HG03045 (cell line): ENCODE data around the gene PARD3.

ENCODE experiments used
- ATAC-seq: cut with Tn5 transposase; IDR thresholded peaks from one replicate; pipeline ENCODE4 v1.9.1; 2021; ENCODE audit warnings: mild to moderate bottlenecking, moderate library complexity; ENCODE audit not compliant: unreplicated experiment

PARD3 gene

GRCh38 chr10:34126371-34127151, 688.5 kb downstream of the PARD3 start:
- ATAC-seq, result no peak

DNA sequence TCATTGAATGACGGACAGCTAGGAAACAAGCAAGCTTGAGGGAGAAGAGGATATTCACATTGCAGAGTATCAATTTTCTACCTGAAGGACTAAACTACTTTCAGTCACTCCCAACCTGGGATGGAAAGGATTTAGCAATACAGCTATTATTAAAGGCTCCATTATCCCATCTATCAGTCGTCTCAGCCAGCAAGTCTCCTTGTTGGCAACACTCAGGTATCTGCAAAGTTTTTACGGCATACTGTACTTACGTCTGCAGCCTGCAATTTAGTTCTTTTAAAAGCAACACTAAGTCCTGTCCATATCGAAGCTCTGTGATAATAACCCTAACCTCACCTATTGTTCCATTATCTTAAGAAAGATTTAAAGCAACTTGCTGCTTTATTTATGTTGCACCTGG, 689.4 kb downstream of the PARD3 start:
- no peak for ATAC-seq

- ATAC-seq, result no peak
Observed at GRCh38 chr10:34124522-34125035, 690.5 kb downstream of the PARD3 start.

GRCh38 chr10:34121781-34122622, 693.1 kb downstream of the PARD3 start:
- no peak for ATAC-seq

GRCh38 chr10:34121125-34121753, 693.9 kb downstream of the PARD3 start:
- ATAC-seq, result no peak

DNA sequence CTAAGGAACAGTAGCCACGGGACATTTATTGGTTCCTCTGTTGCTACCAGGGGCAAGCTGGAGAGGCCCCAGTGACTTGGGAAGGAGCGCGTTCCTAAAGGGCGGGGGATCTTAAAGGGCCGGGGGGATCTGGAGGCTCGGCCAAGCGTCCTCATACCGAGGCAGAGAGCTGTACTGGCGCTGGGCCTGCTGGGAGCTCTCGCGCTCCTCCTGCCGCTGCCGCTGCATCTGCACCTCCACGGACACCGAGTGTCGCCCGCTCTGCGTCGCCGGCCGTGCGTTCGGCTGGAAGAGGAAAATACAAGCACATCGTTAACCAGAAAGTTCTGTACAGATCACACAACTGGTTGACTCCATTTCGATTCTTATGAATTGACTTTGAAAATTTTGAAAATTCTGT, 695.6 kb downstream of the PARD3 start:
- ATAC-seq, result no peak

DNA sequence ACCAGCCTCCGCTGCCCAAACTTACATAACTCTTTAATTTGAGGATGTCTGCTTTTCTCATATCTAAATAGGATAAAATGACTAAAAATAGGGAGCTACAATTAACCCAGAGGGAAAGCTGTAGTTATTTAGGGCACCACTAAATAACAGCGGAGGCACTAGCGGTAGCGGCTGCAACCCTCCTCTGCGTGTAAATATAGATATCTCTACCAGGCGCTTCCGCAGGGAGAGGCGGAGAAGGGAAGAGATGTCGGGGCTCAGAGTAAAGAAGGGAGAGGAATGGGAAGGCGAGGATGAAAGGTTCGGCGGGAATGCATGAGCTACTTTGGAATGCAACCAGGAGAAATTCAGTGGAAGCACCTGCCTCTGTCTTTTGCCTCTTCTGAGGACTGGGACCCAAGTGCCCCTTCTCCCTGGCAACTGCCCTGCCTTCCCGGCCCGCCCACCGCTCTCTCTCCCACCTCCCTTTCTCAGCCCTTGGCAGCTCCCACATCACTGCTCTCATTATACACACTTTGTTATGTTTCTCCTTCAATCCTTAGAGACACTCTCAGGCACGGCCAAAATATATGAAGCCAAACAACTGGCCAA, 698.3 kb downstream of the PARD3 start:
- no peak for ATAC-seq

DNA sequence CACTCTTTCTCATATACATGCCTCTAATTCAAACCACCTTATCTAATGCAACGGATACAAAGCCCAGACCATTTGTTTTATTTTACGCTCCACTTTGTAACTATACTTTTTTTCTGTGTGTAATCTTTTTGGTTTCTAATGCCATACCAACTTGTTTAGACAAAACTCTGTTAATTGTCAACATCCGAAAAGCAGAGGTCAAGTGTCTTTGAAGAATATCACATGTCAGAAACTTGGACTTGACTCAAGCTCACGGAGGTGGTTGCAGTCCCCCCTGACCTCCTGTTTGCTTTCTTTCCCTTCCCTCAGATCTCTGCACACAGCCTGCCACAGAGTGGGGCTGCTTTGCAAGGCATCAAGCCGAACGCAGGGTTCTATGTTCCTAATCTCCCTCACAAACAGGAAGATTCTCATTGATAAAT, 698.9 kb downstream of the PARD3 start:
- ATAC-seq, result no peak

DNA sequence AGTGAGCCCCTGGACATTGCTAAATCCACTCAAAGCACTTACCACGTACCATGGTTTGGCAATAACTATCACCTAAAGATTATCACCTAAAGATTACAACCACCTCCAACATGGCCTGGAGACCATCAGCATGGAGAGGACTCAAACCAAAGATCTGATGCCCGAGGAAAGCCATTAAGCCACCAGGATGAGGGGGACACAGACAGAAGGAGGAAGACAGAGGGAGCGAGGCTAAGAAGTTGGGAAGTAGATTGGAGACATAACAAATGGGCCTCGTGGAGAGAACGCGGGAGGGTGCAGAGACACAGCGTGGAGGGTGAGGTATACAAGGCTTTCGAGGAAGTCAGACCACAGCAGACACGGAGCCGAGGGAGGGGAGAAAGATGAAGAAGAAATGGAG, 700.2 kb downstream of the PARD3 start:
- no peak for ATAC-seq

GRCh38 chr10:34113504-34114225, 701.4 kb downstream of the PARD3 start:
- ATAC-seq, result no peak

GRCh38 chr10:34112171-34112782, 702.8 kb downstream of the PARD3 start:
- ATAC-seq, result no peak

DNA sequence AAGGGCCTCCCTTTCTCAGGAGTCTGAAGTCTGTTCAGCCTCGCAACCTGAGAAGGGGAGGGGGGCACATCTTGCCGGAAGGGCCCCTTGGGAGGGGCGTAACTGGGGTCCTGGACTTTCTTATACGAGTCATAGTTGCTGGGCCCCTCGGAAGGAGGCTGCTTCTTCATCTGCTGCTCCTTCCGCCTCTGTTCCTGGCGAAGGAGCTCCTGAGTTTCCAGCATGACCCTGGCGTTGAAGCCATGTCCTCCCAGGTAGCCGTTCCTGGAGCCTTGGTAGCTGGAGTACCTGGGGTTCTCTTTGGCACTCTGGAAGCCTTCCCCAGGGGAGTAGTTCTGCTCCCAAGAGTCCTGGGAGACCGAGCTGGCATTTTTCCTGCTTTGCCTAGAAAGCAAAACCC, 703.9 kb downstream of the PARD3 start:
- ATAC-seq, result no peak

GRCh38 chr10:34109952-34110702, 705.0 kb downstream of the PARD3 start:
- no peak for ATAC-seq

GRCh38 chr10:34109495-34109894, 705.6 kb downstream of the PARD3 start:
- no peak for ATAC-seq

DNA sequence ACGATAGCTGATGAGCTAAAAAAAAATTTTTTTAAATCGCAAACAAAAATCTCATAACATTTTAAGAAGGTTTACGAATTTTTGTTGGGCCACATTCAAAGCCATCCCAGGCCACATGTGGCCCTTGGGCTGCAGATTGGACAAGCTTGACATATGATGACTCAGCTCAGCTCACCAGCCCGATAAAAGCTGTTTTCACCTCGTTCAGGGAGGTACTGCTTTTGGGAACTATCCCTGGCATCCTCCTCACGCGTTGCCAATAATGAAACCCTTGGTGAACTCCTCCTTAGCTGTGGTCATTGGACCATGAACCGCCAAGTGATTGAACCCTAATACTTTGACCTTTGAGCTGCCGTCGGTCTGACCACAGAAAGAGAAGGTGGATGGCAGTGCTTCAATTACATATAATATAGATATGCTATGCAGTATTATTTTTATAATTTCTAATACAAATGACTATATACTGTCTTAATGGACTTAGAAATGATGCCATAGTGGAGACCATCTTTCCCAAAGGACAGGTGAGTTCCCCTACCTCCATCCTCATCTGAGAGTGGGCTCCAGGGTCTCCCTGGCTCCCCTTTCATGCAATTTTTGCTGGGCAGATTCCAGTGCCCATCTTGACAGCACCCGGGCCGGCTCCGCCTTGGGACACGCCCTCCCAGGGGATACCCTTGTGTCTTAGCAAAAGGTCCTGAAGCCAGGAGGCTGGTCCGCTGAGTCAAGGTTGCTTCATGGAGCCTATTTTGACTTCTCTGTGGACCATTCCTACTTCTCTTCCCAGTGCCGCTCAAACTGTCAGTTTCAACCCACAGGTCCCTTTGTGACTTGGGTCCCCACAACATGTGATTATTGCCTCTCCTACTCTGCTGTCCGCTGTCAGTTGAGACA, 707.2 kb downstream of the PARD3 start:
- no peak for ATAC-seq

DNA sequence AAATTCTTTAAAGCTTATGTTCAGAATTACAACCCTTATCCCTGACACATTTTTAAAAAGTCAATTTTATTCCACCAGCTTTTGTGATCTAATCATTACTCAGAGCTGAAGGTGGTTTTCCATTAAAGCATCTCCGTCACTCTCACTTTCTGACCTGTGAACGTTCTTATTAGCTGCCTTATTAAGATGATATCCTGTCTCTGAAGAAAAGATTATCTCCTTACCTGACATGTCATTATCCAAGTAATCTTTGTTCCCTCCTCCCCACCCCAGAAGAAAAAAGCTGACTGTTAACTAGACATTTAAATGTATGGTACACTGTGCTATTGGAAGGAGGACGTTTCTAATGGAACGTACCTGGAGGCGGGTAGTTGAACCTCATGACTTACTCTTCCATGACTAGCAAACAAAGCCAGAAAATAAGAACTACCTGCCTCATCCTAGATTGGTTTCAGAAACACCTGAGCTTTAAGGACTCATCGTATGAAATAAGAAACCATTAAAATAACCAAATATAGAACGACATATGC, 708.7 kb downstream of the PARD3 start:
- no peak for ATAC-seq

GRCh38 chr10:34104829-34105572, 710.1 kb downstream of the PARD3 start:
- ATAC-seq, result no peak
